Retinal pigment epithelial cell (primary cell): ENCODE results near the gene SF3A1.

ENCODE experiments used
- DNase-seq: peaks from one replicate; pipeline ENCODE4 v3.0.0-alpha.2; 2010; ENCODE audit warnings: low read depth
- H3K4me3 ChIP-seq: 2 replicates; pipeline ENCODE4 v1.5.1; 2011; ENCODE audit warnings: mild to moderate bottlenecking, low read length, control low read depth, moderate library complexity
- TF ChIP-seq, protein P1 (sequence below): conservative IDR thresholded peaks from 2 replicates; pipeline ENCODE4 v1.5.1; 2011; ENCODE audit warnings: low read depth, low read length, control low read depth, inconsistent platforms

Gene SF3A1

DNA sequence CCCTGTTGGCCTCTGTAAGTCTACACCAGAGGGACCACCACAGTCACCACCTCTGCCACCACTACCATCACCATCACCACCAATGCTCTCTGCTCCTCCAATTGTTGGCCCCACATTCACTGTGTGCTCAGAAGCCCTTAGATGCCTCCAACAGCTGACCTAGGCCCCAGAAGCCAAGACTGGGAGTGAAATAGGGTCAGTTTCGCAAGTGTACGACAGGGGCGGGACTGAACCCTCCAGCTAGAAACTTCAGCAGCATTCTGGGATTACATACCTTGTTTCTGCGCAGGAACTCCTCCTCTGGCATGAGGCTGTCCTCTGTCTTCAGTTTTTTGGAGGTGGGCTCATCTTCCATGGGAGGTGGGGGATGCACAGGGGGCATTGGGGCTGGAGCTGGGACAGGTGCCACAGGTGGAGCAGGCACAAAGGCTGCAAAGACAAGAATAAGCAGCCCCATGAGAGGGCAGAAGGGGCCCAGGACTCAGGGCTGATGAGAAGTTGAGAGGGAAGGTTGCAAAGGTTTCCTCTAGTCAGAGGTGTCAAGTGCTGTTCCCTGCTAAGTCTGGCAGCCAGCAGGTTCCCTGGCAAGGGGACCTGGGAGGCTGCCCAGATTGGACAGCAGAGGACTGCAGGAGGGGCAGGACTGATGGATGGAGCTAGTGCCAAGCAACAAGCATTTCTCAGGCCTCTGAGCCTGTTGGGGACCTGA is 19.8 kb downstream of the SF3A1 start:
- TF ChIP-seq, protein P1, sequence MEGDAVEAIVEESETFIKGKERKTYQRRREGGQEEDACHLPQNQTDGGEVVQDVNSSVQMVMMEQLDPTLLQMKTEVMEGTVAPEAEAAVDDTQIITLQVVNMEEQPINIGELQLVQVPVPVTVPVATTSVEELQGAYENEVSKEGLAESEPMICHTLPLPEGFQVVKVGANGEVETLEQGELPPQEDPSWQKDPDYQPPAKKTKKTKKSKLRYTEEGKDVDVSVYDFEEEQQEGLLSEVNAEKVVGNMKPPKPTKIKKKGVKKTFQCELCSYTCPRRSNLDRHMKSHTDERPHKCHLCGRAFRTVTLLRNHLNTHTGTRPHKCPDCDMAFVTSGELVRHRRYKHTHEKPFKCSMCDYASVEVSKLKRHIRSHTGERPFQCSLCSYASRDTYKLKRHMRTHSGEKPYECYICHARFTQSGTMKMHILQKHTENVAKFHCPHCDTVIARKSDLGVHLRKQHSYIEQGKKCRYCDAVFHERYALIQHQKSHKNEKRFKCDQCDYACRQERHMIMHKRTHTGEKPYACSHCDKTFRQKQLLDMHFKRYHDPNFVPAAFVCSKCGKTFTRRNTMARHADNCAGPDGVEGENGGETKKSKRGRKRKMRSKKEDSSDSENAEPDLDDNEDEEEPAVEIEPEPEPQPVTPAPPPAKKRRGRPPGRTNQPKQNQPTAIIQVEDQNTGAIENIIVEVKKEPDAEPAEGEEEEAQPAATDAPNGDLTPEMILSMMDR = no peak
- no peak overlapping the region for H3K4me3 ChIP-seq
- DNase-seq = no peak

DNA sequence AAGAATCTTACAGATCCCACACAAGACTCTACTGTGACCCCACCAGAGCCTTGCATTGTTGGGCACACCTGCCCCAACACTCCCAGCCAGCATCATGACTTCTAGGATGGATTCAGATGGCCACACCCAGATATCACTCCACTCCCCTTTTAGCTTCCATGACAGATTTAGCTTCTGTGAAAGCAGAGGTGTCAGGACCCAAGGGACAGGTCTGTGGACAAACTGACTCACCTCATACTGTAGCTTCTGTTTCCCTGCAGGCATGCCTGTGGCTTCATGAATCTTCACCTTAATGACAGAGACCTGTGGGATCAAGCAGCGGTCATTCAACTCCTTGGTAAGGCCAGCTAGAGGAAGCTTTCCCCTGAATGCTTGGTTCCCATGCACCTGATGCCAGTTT is 21.5 kb downstream of the SF3A1 start:
- no peak for DNase-seq
- TF ChIP-seq, protein P1 = no peak
- no peak overlapping the region for H3K4me3 ChIP-seq

DNA sequence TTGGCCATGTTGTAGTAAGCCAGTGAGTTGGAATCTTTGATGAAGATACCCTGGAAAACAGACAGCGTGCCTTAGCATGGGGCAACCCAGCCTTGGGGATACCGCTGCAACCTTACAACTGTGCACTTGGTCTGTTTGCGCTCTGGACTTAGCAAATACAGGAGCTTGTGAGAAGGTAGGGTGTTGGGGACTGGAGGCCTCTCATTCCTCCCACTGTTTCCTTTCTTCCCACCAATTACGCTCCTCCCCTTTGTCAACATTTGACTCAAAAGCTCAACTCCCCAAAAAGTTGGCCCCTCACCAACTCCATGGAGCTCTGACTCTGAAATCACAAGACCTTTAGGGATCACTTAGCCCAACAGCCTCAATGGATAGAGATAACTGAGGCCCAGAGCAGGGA is 22.0 kb downstream of the SF3A1 start:
- H3K4me3 ChIP-seq = no peak overlapping the region
- DNase-seq = no peak
- TF ChIP-seq, protein P1 = no peak

DNA sequence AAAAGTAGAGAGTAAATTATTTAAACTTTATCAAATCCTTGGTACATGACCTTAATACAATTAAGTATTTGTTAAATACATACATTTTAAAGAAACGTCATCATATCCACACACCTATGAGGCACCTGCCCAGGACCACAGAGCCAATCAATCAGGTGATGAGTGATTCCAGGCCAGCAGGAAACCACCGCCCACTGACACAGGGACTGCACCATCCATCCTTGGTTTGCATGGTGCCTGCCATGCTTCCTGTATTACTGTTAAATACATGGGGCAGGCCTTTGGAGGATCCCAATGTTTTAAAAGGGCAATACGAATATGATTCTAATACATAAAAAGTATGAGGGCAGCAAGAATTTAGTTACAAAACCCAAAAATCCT is 23.0 kb downstream of the SF3A1 start:
- TF ChIP-seq, protein P1 = no peak
- no peak for DNase-seq

DNA sequence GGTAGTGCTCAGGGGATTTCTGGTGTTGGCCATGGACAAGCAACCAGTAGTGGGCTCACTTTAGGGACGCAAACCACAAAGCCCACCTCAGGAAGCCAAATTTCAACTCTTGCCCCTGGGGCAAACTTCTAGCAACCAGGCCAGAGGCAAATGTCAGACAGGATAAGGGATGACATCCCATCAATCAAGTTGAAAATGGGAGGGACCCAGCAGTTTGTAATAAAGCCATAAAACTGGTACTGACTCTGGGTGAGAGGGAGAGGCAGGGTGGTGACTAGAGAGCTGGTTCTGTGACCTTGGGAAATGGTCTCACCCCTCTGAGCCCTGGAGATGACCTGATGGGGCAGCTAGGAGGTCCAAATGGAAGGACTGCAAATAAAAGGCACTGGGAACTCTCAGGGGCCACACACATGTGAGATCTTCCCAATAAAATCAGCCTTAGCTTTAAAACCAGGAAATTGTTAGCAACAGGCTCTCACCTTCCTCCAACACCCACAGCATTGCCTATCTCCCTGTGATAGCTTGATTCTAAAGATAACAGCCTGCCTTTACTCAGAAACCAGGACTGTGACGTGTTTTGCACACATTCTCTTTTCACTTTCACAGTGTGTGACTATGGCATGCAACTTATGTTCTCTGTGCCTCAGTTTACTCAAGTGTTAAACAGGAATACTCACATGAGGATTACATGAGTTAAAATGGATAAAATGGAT is 23.5 kb downstream of the SF3A1 start:
- no peak for DNase-seq
- TF ChIP-seq, protein P1 = no peak
- H3K4me3 ChIP-seq = no peak overlapping the region

More for the DNA sequence above, 23.0 kb downstream of the SF3A1 start:
- H3K4me3 ChIP-seq = no peak overlapping the region

DNA sequence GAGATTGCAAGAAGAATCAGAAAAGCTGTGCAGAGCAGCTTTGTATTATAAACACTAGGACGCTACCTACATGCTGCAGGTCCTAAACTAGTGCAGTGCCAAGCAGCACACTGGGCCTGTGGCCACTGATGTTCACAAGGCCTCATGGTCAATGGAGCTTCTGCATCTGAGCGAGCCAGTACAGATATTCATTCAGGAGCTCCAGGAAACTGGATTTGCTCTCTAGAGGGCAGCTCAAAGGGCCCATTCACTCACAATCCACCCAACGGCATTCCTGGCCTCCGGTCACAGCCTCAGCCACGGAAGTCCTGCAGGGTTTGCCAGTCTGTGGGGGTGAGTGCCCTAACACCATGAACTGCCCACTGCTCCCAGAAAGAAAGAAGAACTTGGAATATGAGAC is 24.1 kb downstream of the SF3A1 start:
- H3K4me3 ChIP-seq = no peak overlapping the region
- no peak for DNase-seq

More for the DNA sequence above, 24.1 kb downstream of the SF3A1 start:
- TF ChIP-seq, protein P1 = no peak
